ENCODE measurements around the gene GET4. TPM values are rescaled to one million over a fixed set of nuclear protein-coding genes. Genes with fewer than 3 reads are reported as not detected.
A peak's percentile ranks its signal among the peaks of the same experiment; 100 is the strongest.

The GET4 gene
- total RNA-seq, 1 donor, result 17.7 TPM

DNA sequence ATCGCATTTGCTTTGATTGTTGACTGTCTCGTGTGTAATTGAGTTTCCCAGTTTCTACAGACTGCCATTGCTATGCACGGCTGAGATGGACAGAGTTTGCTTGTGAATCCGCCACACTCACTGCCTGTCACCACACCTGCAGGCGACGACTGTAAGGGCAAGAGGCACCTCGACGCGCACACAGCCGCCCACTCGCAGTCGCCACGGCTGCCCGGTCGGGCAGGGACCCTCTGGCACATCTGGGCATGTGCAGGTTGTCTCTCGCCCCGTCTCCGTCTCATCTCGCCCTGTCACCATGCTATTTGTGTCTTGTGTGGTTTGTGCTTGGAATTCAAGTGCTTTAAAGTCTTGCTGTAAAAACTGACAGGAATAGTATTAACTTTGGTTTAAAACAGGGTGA lies 26.6 kb upstream of the GET4 start:
- DNase-seq (ENCODE audit: insufficient read length, low spot score, missing footprints), result no peak
- TF ChIP-seq, protein P1, sequence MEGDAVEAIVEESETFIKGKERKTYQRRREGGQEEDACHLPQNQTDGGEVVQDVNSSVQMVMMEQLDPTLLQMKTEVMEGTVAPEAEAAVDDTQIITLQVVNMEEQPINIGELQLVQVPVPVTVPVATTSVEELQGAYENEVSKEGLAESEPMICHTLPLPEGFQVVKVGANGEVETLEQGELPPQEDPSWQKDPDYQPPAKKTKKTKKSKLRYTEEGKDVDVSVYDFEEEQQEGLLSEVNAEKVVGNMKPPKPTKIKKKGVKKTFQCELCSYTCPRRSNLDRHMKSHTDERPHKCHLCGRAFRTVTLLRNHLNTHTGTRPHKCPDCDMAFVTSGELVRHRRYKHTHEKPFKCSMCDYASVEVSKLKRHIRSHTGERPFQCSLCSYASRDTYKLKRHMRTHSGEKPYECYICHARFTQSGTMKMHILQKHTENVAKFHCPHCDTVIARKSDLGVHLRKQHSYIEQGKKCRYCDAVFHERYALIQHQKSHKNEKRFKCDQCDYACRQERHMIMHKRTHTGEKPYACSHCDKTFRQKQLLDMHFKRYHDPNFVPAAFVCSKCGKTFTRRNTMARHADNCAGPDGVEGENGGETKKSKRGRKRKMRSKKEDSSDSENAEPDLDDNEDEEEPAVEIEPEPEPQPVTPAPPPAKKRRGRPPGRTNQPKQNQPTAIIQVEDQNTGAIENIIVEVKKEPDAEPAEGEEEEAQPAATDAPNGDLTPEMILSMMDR (IDR thresholded peaks at IDR 0.05; ENCODE audit: extremely low read depth, low read depth, low read length), result no peak
- Histone ChIP-seq H3K4me3 (ENCODE audit: insufficient read depth, low read length) (no peak overlapping the region), H3K79me2 (ENCODE audit: insufficient read depth, low read length) (peaks cover 18% of the 10 kb centered on the region), H4K20me1 (ENCODE audit: insufficient read depth, low read length) (peaks cover 3% of the 10 kb centered on the region), H3K4me1 (ENCODE audit: insufficient read depth, low read length) (no peaks in the 10 kb centered on the region), H3K36me3 (ENCODE audit: insufficient read depth, low read length) (peaks cover 41% of the 10 kb centered on the region), H2AFZ (ENCODE audit: low read length) (no peak overlapping the region), H3K9me3 (ENCODE audit: low read depth, low read length) (no peaks in the 10 kb centered on the region), H3K4me2 (ENCODE audit: insufficient read depth, low read length) (no peak overlapping the region), H3K27me3 (ENCODE audit: insufficient read depth, low read length) (no peaks in the 10 kb centered on the region), H3K27ac (ENCODE audit: low read depth, low read length) (no peak overlapping the region)

DNA sequence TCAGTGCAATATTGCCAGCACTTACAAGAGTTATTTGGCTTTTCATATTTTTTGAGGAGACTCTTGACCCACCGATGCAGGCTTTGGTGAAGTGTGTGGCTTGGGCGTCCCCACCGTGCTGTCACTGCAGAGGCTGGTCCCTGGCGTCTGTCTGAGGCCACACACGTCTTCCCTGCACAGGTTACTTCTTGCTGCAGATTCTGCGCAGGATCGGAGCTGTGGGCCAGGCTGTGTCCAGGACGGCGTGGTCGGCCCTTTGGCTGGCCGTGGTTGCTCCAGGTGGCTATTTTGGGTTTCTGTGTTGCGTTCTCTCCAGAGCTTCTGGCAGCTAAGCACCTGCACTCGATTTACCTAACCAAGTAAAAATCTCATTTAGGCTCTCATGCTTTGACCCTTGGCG lies 25.1 kb upstream of the GET4 start:
- H3K9me3 ChIP-seq (ENCODE audit: low read depth, low read length), result no peaks in the 10 kb centered on the region
- no peak overlapping the region for H3K27ac ChIP-seq (ENCODE audit: low read depth, low read length)
- H3K4me2 ChIP-seq (ENCODE audit: insufficient read depth, low read length), result no peak overlapping the region
- no peak overlapping the region for H3K4me3 ChIP-seq (ENCODE audit: insufficient read depth, low read length)
- H3K79me2 ChIP-seq (ENCODE audit: insufficient read depth, low read length), result peaks cover 10% of the 10 kb centered on the region
- H2AFZ ChIP-seq (ENCODE audit: low read length), result no peak overlapping the region
- H4K20me1 ChIP-seq (ENCODE audit: insufficient read depth, low read length), result peaks cover 3% of the 10 kb centered on the region
- TF ChIP-seq, protein P1 (IDR thresholded peaks at IDR 0.05; ENCODE audit: extremely low read depth, low read depth, low read length), result no peak
- H3K36me3 ChIP-seq (ENCODE audit: insufficient read depth, low read length), result peaks cover 45% of the 10 kb centered on the region
- no peaks in the 10 kb centered on the region for H3K4me1 ChIP-seq (ENCODE audit: insufficient read depth, low read length)
- no peak for DNase-seq (ENCODE audit: insufficient read length, low spot score, missing footprints)
- H3K27me3 ChIP-seq (ENCODE audit: insufficient read depth, low read length), result no peaks in the 10 kb centered on the region

DNA sequence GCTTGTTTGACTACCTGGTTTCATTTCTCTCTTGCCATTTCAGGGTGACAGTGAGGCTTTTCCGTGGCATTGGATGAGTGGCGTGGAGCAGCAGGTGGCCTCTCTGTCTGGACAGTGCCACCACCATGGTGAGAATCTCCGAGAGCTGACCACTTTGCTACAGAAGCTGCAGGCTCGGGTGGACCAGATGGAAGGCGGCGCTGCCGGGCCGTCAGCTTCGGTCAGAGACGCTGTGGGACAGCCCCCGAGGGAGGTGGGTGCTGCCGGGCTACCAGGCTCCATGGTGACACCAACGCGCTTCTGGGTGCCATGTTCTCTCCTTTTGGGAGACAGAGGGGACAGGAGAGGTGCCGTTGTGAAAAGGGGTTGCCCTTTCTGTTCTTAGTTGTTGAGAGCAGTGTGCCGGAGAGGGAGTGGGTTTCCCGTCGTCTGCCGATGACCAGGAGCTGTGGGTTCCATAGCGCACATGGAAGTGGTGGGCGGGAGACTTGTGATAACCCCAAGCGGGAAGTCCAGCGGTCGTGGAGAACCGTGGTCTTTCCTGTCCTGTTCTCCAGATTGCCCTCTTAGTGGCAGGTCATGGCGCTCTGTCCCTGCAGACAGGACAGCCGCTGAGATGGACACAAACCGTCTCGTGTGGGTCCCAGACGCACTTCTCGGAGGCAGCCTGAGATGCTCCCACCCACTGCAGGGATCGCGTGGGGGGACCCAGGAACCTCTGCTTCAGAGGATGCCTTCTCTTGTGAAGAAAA lies 22.8 kb upstream of the GET4 start:
- Histone ChIP-seq H2AFZ (ENCODE audit: low read length) (no peak overlapping the region), H3K36me3 (ENCODE audit: insufficient read depth, low read length) (peaks cover 50% of the 10 kb centered on the region)

DNA sequence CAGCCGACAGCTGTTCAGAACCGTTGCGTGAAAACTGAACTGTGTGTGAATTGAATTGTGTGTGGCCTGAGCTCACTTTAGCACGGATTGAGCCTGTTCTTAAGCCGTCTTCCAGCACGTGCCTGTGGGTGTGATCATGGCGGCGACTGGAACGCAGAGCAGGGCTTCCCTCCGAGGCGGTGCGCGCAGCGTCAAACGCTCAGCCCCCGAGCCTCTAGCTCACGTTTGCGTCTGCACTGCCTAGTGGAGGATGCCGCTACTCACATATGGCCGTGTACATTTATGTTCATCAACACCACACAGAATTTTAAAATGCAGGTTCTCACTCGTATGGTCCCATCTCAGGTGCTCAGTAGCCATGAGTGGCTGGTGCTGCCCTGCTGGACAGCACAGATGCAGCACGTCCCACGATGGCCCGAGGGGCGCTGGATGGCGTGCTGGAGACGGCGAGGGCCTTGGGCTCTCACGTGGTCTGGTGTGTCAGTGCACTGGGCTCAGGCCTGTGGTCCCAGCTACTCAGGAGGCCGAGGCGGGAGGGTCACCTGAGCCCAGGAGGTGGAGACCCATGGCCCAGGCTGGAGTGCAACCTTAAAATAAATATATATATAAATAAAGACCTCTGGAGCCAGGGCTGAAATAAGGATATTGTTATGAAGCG lies 22.1 kb upstream of the GET4 start:
- no peaks in the 10 kb centered on the region for H3K27me3 ChIP-seq (ENCODE audit: insufficient read depth, low read length)
- no peaks in the 10 kb centered on the region for H3K4me1 ChIP-seq (ENCODE audit: insufficient read depth, low read length)
- no peak overlapping the region for H3K27ac ChIP-seq (ENCODE audit: low read depth, low read length)
- no peaks in the 10 kb centered on the region for H3K9me3 ChIP-seq (ENCODE audit: low read depth, low read length)
- H3K79me2 ChIP-seq (ENCODE audit: insufficient read depth, low read length), result peaks cover 6% of the 10 kb centered on the region
- H3K36me3 ChIP-seq (ENCODE audit: insufficient read depth, low read length), result peaks cover 51% of the 10 kb centered on the region
- peak; percentile 68 for DNase-seq (ENCODE audit: insufficient read length, low spot score, missing footprints)
- no peak overlapping the region for H3K4me2 ChIP-seq (ENCODE audit: insufficient read depth, low read length)
- peaks cover 3% of the 10 kb centered on the region for H4K20me1 ChIP-seq (ENCODE audit: insufficient read depth, low read length)
- no peak overlapping the region for H2AFZ ChIP-seq (ENCODE audit: low read length)
- no peak overlapping the region for H3K4me3 ChIP-seq (ENCODE audit: insufficient read depth, low read length)
- TF ChIP-seq, protein P1 (IDR thresholded peaks at IDR 0.05; ENCODE audit: extremely low read depth, low read depth, low read length), result no peak

More for the DNA sequence above, 22.8 kb upstream of the GET4 start:
- H3K4me1 ChIP-seq (ENCODE audit: insufficient read depth, low read length), result no peaks in the 10 kb centered on the region
- no peak overlapping the region for H3K4me3 ChIP-seq (ENCODE audit: insufficient read depth, low read length)
- no peaks in the 10 kb centered on the region for H3K9me3 ChIP-seq (ENCODE audit: low read depth, low read length)
- H4K20me1 ChIP-seq (ENCODE audit: insufficient read depth, low read length), result peaks cover 3% of the 10 kb centered on the region
- H3K27me3 ChIP-seq (ENCODE audit: insufficient read depth, low read length), result no peaks in the 10 kb centered on the region
- DNase-seq (ENCODE audit: insufficient read length, low spot score, missing footprints), result no peak
- TF ChIP-seq, protein P1 (IDR thresholded peaks at IDR 0.05; ENCODE audit: extremely low read depth, low read depth, low read length), result no peak
- no peak overlapping the region for H3K4me2 ChIP-seq (ENCODE audit: insufficient read depth, low read length)
- H3K27ac ChIP-seq (ENCODE audit: low read depth, low read length), result no peak overlapping the region
- peaks cover 9% of the 10 kb centered on the region for H3K79me2 ChIP-seq (ENCODE audit: insufficient read depth, low read length)

All from osteoblast (primary cell).